DMS 273 (cell line): Measurements from ENCODE around the gene DAP3.
"Not testable (repeated sequence)": the region's sequence is repeated elsewhere in the genome, so short reads cannot be mapped to it uniquely, and the experiment has no call there.

Experiments
- DNase-seq: peaks from one replicate; lab custom pipeline; 2025; ENCODE audit not compliant: unreplicated experiment; lab: John Stamatoyannopoulos, UW

The DAP3 gene

GRCh38 chr1:155680531-155680930 lies 8.4 kb upstream of the DAP3 start:
- DNase-seq, result no peak

GRCh38 chr1:155681776-155682175 lies 7.1 kb upstream of the DAP3 start:
- DNase-seq, result no peak

GRCh38 chr1:155687705-155688323 lies 1.1 kb upstream of the DAP3 start:
- DNase-seq, result not testable (repeated sequence)

- peak; percentile 96 for DNase-seq
These were observed 389 bp upstream of the DAP3 start, which contains the start of gene YY1AP1 for GRCh38 chr1:155688324-155689080. YY1AP1 (minus strand) TSS chr1:155688774; CDS start chr1:155680436, 8,338 bp downstream.

GRCh38 chr1:155691992-155692528 lies 3.2 kb downstream of the DAP3 start:
- no peak for DNase-seq

- DNase-seq, result peak; percentile 13
These were observed 5.3 kb downstream of the DAP3 start for GRCh38 chr1:155694167-155694566.

GRCh38 chr1:155695072-155695471 lies 6.2 kb downstream of the DAP3 start:
- DNase-seq, result no peak

GRCh38 chr1:155695608-155696007 lies 6.7 kb downstream of the DAP3 start:
- no peak for DNase-seq

- no peak for DNase-seq
These were observed 7.6 kb downstream of the DAP3 start for GRCh38 chr1:155696524-155696923.

GRCh38 chr1:155697046-155697445 lies 8.2 kb downstream of the DAP3 start:
- DNase-seq, result no peak

- DNase-seq, result not testable (repeated sequence)
These were observed 8.7 kb downstream of the DAP3 start for GRCh38 chr1:155697616-155698015.

- DNase-seq, result no peak
These were observed 9.6 kb downstream of the DAP3 start for GRCh38 chr1:155698382-155699038.

GRCh38 chr1:155699062-155699461 lies 10.2 kb downstream of the DAP3 start:
- not testable (repeated sequence) for DNase-seq

GRCh38 chr1:155701675-155702074 lies 12.8 kb downstream of the DAP3 start:
- not testable (repeated sequence) for DNase-seq

GRCh38 chr1:155703216-155703615 lies 14.3 kb downstream of the DAP3 start:
- no peak for DNase-seq

GRCh38 chr1:155704414-155704813 lies 15.5 kb downstream of the DAP3 start:
- not testable (repeated sequence) for DNase-seq

- no peak for DNase-seq
These were observed 17.2 kb downstream of the DAP3 start for GRCh38 chr1:155706139-155706538.

GRCh38 chr1:155709391-155709790 lies 20.5 kb downstream of the DAP3 start:
- DNase-seq, result no peak

- not testable (repeated sequence) for DNase-seq
These were observed 22.6 kb downstream of the DAP3 start for GRCh38 chr1:155711457-155711856.

GRCh38 chr1:155712636-155713035 lies 23.7 kb downstream of the DAP3 start:
- DNase-seq, result peak; percentile 15

GRCh38 chr1:155713075-155713474 lies 24.2 kb downstream of the DAP3 start:
- no peak for DNase-seq

- not testable (repeated sequence) for DNase-seq
These were observed 26.2 kb downstream of the DAP3 start for GRCh38 chr1:155715056-155715455.
